Panc1 (cell line): ENCODE results near the gene LRRC1.

Experiments
- TCF7L2 ChIP-seq: IDR thresholded peaks from 2 replicates; pipeline ENCODE4 v1.6.1; 2011; ENCODE audit warnings: mild to moderate bottlenecking, low read depth, low read length, inconsistent platforms
- TF ChIP-seq, protein P1 (sequence below): fragments of 450-650 bp; IDR thresholded peaks from 2 replicates; pipeline ENCODE4 v1.5.1; 2017; ENCODE audit warnings: mild to moderate bottlenecking

GRCh38 chr6:53746442-53747103 is 48.2 kb upstream of the LRRC1 start:
- TF ChIP-seq, protein P1, sequence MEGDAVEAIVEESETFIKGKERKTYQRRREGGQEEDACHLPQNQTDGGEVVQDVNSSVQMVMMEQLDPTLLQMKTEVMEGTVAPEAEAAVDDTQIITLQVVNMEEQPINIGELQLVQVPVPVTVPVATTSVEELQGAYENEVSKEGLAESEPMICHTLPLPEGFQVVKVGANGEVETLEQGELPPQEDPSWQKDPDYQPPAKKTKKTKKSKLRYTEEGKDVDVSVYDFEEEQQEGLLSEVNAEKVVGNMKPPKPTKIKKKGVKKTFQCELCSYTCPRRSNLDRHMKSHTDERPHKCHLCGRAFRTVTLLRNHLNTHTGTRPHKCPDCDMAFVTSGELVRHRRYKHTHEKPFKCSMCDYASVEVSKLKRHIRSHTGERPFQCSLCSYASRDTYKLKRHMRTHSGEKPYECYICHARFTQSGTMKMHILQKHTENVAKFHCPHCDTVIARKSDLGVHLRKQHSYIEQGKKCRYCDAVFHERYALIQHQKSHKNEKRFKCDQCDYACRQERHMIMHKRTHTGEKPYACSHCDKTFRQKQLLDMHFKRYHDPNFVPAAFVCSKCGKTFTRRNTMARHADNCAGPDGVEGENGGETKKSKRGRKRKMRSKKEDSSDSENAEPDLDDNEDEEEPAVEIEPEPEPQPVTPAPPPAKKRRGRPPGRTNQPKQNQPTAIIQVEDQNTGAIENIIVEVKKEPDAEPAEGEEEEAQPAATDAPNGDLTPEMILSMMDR: no peak
- no peak for TF ChIP-seq TCF7L2
